A549 (cell line): ENCODE measurements around the gene MTHFS. TPM values are rescaled to one million over a fixed set of nuclear protein-coding genes. Genes with fewer than 3 reads are reported as not detected.

Experiments used
- ATAC-seq, 2 experiments: fragments of 200-7000 bp in 1 of 2; fragments of >200 bp in 1 of 2; cut with Nextera tagmentation in 1 of 2; cut with Tn5 transposase in 1 of 2; 3 replicates each; pipeline versions ENCODE4 v1.8.0 to v1.9.1; 2018 to 2020; ENCODE audit warnings: mild to moderate bottlenecking in 1 of 2, moderate library complexity in 1 of 2
- CTCF ChIA-PET: fragments of 300-600 bp; sonication (Branson Sonifier 250); formaldehyde crosslinking; extraction: SDS; loops from one replicate; lab custom pipeline; 2021; ENCODE audit warnings: antibody characterized with exemption, inconsistent platforms; lab: Yijun Ruan, JAX
- POLR2A ChIA-PET: fragments of 350-600 bp; formaldehyde crosslinking; extraction: SDS; loops from one replicate; lab custom pipeline; 2021; ENCODE audit warnings: antibody characterized with exemption, inconsistent platforms; lab: Yijun Ruan, JAX
- DNase-seq, 2 experiments: peaks; one replicate each; pipeline versions ENCODE4 v3.0.0 to v3.0.0-alpha.2; 2011 to 2016; ENCODE audit warnings: low read depth in 1 of 2, low spot score in 1 of 2
- FAIRE-seq: peaks from 2 replicates; lab custom pipeline; 2011; peaks lifted over from hg19 to GRCh38; lab: Jason Lieb, UNC
- H3K27ac ChIP-seq, 2 experiments: fragments of >200 bp; sonication (Bioruptor Twin); formaldehyde crosslinking; 3 replicates each; pipeline ENCODE4 v1.5.1; 2016 to 2017
- H3K4me1 ChIP-seq: fragments of >200 bp; sonication (Bioruptor Twin); formaldehyde crosslinking; 3 replicates; pipeline ENCODE4 v1.6.1; 2016
- H3K4me2 ChIP-seq: fragments of >200 bp; sonication (Bioruptor Twin); formaldehyde crosslinking; 3 replicates; pipeline ENCODE4 v1.6.1; 2016
- H3K4me3 ChIP-seq: fragments of >200 bp; sonication (Bioruptor Twin); formaldehyde crosslinking; 3 replicates; pipeline ENCODE4 v1.5.1; 2016
- H3K9me3 ChIP-seq: fragments of >200 bp; sonication (Bioruptor Twin); formaldehyde crosslinking; 3 replicates; pipeline ENCODE4 v1.6.1; 2016
- ATOH8 ChIP-seq: fragments of 250-450 bp; sonication (Bioruptor Pico); IDR thresholded peaks from 2 replicates; pipeline ENCODE4 v1.5.0; 2020; ENCODE audit warnings: low read depth, mild to moderate bottlenecking, moderate library complexity
- BHLHE40 ChIP-seq: IDR thresholded peaks from 2 replicates; pipeline ENCODE4 v1.6.1; 2012; ENCODE audit warnings: low read depth, low read length, inconsistent platforms
- CHD2 ChIP-seq: fragments of 150-350 bp; IDR thresholded peaks from 2 replicates; pipeline ENCODE4 v1.6.1; 2014; ENCODE audit warnings: low read length; ENCODE audit not compliant: partially characterized antibody
- ELK1 ChIP-seq: fragments of 150-350 bp; IDR thresholded peaks from 2 replicates; pipeline ENCODE4 v1.6.1; 2014; ENCODE audit warnings: low read depth, mild to moderate bottlenecking, low read length
- FOSB ChIP-seq: fragments of 250-450 bp; sonication (Bioruptor Pico); IDR thresholded peaks from 2 replicates; pipeline ENCODE4 v1.5.0; 2020; ENCODE audit warnings: mild to moderate bottlenecking, moderate library complexity
- FOXS1 ChIP-seq: fragments of 250-450 bp; sonication (Bioruptor Pico); IDR thresholded peaks from 2 replicates; pipeline ENCODE4 v1.5.0; 2020; ENCODE audit warnings: mild to moderate bottlenecking, moderate library complexity
- HES2 ChIP-seq: fragments of >200 bp; sonication (Bioruptor Twin); formaldehyde crosslinking; IDR thresholded peaks from 2 replicates; pipeline ENCODE4 v1.6.1; 2016
- HMGXB4 ChIP-seq: fragments of 250-450 bp; sonication (Bioruptor Pico); IDR thresholded peaks from 2 replicates; pipeline ENCODE4 v1.5.0; 2021; ENCODE audit warnings: mild to moderate bottlenecking, moderate library complexity, borderline replicate concordance
- HOXB5 ChIP-seq: fragments of 250-450 bp; sonication (Bioruptor Pico); IDR thresholded peaks from 2 replicates; pipeline ENCODE4 v1.5.0; 2020; ENCODE audit warnings: mild to moderate bottlenecking, moderate library complexity
- KDM1A ChIP-seq: fragments of 200-600 bp; sonication (generic); IDR thresholded peaks from 2 replicates; pipeline ENCODE4 v1.6.1; 2016; ENCODE audit warnings: low read depth, mild to moderate bottlenecking
- KDM5A ChIP-seq: fragments of 200-600 bp; sonication (generic); IDR thresholded peaks from 2 replicates; pipeline ENCODE4 v1.6.1; 2016; ENCODE audit warnings: antibody characterized with exemption, mild to moderate bottlenecking
- MAZ ChIP-seq: fragments of 150-350 bp; IDR thresholded peaks from 2 replicates; pipeline ENCODE4 v1.6.1; 2014; ENCODE audit warnings: antibody characterized with exemption, low read depth, low read length, borderline replicate concordance
- NFE2L2 ChIP-seq: fragments of 150-350 bp; conservative IDR thresholded peaks from 2 replicates; pipeline ENCODE4 v1.6.1; 2014; ENCODE audit warnings: low read length
- PHF8 ChIP-seq: fragments of 200-600 bp; sonication (generic); IDR thresholded peaks from 2 replicates; pipeline ENCODE4 v1.6.1; 2016; ENCODE audit warnings: low read depth, mild to moderate bottlenecking, antibody characterized with exemption, moderate library complexity, borderline replicate concordance
- POLR2A ChIP-seq: IDR thresholded peaks from 2 replicates; pipeline ENCODE4 v1.6.1; 2012; ENCODE audit warnings: mild to moderate bottlenecking, low read length
- POLR2AphosphoS2 ChIP-seq: conservative IDR thresholded peaks from 2 replicates; pipeline ENCODE4 v1.6.1; 2012; ENCODE audit warnings: low read length, improper control_type of control experiment, inconsistent platforms
- REST ChIP-seq: fragments of 200-600 bp; sonication (generic); IDR thresholded peaks from 2 replicates; pipeline ENCODE4 v1.6.1; 2016; ENCODE audit warnings: antibody characterized with exemption, mild to moderate bottlenecking, moderate library complexity
- ZNF302 ChIP-seq: fragments of 250-450 bp; sonication (Bioruptor Pico); IDR thresholded peaks from 2 replicates; pipeline ENCODE4 v1.9.0; 2021; ENCODE audit warnings: inconsistent platforms, mild to moderate bottlenecking, moderate library complexity
- ZSCAN20 ChIP-seq: fragments of 250-450 bp; sonication (Bioruptor Pico); IDR thresholded peaks from 2 replicates; pipeline ENCODE4 v1.8.0; 2022; ENCODE audit warnings: mild to moderate bottlenecking, moderate library complexity
- WGBS: methylation state at CpG from one replicate; pipeline ENCODE4 v1.1.6; 2017; ENCODE audit errors: missing lambda C conversion rate; 5-methylcytosine and 5-hydroxymethylcytosine counted together
- polyA plus RNA-seq, 4 experiments: library from polyadenylated mRNA; depleted of rRNA in 3 of 4; stranded (reverse); fragments of >200 nt; fragmentation: RNase III in 1 of 4; extraction: RNeasy Plus Mini Kit Qiagen cat#74134 plus additional on column Dnase treatment in 1 of 4; gene quantifications; 2 replicates in 3 of 4; 3 replicates in 1 of 4; pipeline ENCODE4 v1.2.3, GENCODE V29; 2011 to 2017

MTHFS gene
- polyA plus RNA-seq, 2 of the 4 experiments (the other 2 are of a cell fraction) = 102 to 158 TPM

GRCh38 chr15:79923079-79923514 is 26.3 kb upstream of the MTHFS start:
- no peak for FAIRE-seq
- peaks cover 37% of the 10 kb centered on the region for H3K9me3 ChIP-seq
- POLR2A ChIA-PET = interaction anchor here (0.5 to 3.0 kb wide), 48 partner anchors 8 to 853 kb away, joined by 3 to 51 read pairs (median 4); partner anchors contain the start of genes BCL2A1, MTHFS and ZFAND6
- peak; percentile 69 to 70 for DNase-seq
- TF ChIP-seq HOXB5 (CRISPR knock-in tag) (0 out of 2 replicates have a peak, but pooled peaks have one; percentile 70), HMGXB4 (peak; percentile 66; the same call in 1 of the 2 replicates), KDM5A (peak; percentile 39; the same call in 1 of the 2 replicates), NFE2L2 (no peak), HES2 (no peak), POLR2A (0 out of 2 replicates have a peak, but pooled peaks have one; percentile 4), CHD2 (peak; percentile 17), PHF8 (peak; percentile 71; the same call in 1 of the 2 replicates), REST (no peak)
- CTCF ChIA-PET = interaction anchor here (0.6 to 3.2 kb wide), 10 partner anchors 9 to 139 kb away, joined by 3 to 29 read pairs (median 3); no protein-coding TSS in a partner anchor
- peak; percentile 79 to 80 for ATAC-seq
- peak overlapping the region; percentile 89 for H3K4me2 ChIP-seq
- peak overlapping the region; percentile 90 for H3K4me3 ChIP-seq
- H3K4me1 ChIP-seq = no peaks in the 10 kb centered on the region; the same call in 2 of the 3 replicates
- H3K27ac ChIP-seq = peak overlapping the region; percentile 96 to 97
- 3% methylated on average over 36 of the region's 51 CpGs for WGBS

GRCh38 chr15:79922512-79923078 is 25.8 kb upstream of the MTHFS start:
- H3K27ac ChIP-seq = peak overlapping the region; percentile 96 to 97
- ChIA-PET CTCF (interaction anchor here (0.6 to 3.2 kb wide), 14 partner anchors 9 to 140 kb away, joined by 3 to 29 read pairs (median 3); partner anchors contain the start of gene MTHFS), POLR2A (interaction anchor here (1.0 to 3.0 kb wide), 17 partner anchors 7 to 542 kb away, joined by 3 to 51 read pairs (median 7); partner anchors contain the start of genes BCL2A1 and MTHFS)
- H3K4me2 ChIP-seq = peak overlapping the region; percentile 89
- H3K4me3 ChIP-seq = peak overlapping the region; percentile 90
- H3K4me1 ChIP-seq = no peaks in the 10 kb centered on the region; the same call in 2 of the 3 replicates
- ATAC-seq (peak; percentile 11 to 46; a peak in 4 of 6 replicates), DNase-seq (no peak)
- WGBS = 16% methylated on average over 16 of the region's 17 CpGs
- no peak for TF ChIP-seq KDM1A
- 0 out of 2 replicates have a peak, but pooled peaks have one; percentile 11 for TF ChIP-seq POLR2A
- TF ChIP-seq, all 56 proteins: peak for 1
- peaks cover 42% of the 10 kb centered on the region for H3K9me3 ChIP-seq
- FAIRE-seq = no peak

- DNase-seq (no peak), FAIRE-seq (no peak), ATAC-seq (no peak)
- Histone ChIP-seq H3K27ac (no peak overlapping the region), H3K4me1 (no peaks in the 10 kb centered on the region; the same call in 2 of the 3 replicates), H3K4me3 (no peak overlapping the region), H3K9me3 (peaks cover 69% of the 10 kb centered on the region), H3K4me2 (no peak overlapping the region)
- ChIA-PET CTCF (interaction anchor here (0.6 kb wide), 1 partner anchor 169 kb away, joined by 3 read pairs; no protein-coding TSS in a partner anchor), POLR2A (no interaction called here)
- 86% methylated on average over 11 of the region's 12 CpGs for WGBS
- TF ChIP-seq HMGXB4 = no peak
- no peak for TF ChIP-seq ZSCAN20 (CRISPR knock-in tag)
- TF ChIP-seq FOSB (CRISPR knock-in tag) = no peak
- no peak for TF ChIP-seq ATOH8 (CRISPR knock-in tag)
- TF ChIP-seq ELK1 = no peak
- TF ChIP-seq FOXS1 (CRISPR knock-in tag) = no peak
- TF ChIP-seq MAZ = no peak
- TF ChIP-seq POLR2AphosphoS2 = no peak
- TF ChIP-seq ZNF302 (CRISPR knock-in tag) = no peak
- no peak for TF ChIP-seq BHLHE40
Measured at GRCh38 chr15:79919749-79920511, 23.1 kb upstream of the MTHFS start.
